GM20000 (cell line): ENCODE results near the gene SYNE1.
"Not testable (repeated sequence)": the region's sequence is repeated elsewhere in the genome, so short reads cannot be mapped to it uniquely, and the experiment has no call there.

Experiments
- DNase-seq: peaks from one replicate; pipeline ENCODE4 v3.0.0; 2012; ENCODE audit warnings: low spot score
- CTCF ChIP-seq: IDR thresholded peaks from 2 replicates; pipeline ENCODE4 v1.5.1; 2012; ENCODE audit warnings: mild to moderate bottlenecking, control low read depth; ENCODE audit errors: extremely low read depth, missing control alignments

The SYNE1 gene

GRCh38 chr6:152348116-152348515, 289.0 kb downstream of the SYNE1 start:
- no peak for DNase-seq
- no peak for TF ChIP-seq CTCF

DNA sequence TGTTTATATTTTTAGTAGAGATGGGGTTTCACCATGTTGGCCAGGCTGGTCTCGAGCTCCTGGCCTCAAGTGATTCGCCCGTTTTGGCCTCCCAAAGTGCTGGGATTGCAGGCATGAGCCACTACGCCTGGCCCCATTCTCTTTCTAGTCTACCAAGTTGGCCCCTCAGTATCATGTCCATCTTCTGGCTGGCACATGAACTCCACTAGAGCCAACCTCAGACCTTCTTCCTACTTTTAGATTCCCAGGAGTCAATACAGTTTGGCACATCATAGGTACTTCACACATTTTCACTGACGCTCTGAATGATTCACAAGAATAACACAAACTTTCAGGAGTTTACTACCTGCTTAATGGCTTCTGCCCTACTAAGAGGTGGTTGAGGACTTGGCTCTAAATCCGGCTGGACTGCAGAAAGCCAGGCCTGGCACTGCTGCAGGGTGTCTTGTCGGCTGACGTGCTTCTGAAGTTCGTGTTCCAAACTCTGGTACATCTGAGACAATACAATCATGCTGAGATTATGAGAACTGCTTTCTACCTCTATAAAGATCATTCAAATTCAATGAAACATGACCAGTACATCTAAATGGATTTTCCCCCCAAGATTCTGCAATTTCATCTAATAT, 293.3 kb downstream of the SYNE1 start:
- no peak for TF ChIP-seq CTCF
- no peak for DNase-seq

DNA sequence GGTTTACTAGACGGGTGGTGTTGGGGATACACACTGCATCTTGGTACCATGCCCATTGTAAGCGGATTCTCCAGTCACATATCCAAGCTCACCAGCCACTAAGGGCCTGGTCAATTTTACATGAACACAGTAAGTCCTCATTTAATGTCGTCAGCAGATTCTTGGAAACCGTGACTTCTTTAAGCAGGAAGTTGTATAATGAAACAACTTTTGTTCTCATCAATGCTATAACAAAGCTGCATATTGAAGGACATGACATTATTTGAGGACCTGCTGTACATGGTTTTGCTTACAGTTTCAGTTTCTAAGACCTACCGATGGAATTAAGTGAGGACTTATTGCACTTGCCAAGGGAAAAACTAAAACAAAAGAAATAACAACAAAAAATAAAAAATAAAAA, 295.6 kb downstream of the SYNE1 start:
- no peak for DNase-seq
- no peak for TF ChIP-seq CTCF

DNA sequence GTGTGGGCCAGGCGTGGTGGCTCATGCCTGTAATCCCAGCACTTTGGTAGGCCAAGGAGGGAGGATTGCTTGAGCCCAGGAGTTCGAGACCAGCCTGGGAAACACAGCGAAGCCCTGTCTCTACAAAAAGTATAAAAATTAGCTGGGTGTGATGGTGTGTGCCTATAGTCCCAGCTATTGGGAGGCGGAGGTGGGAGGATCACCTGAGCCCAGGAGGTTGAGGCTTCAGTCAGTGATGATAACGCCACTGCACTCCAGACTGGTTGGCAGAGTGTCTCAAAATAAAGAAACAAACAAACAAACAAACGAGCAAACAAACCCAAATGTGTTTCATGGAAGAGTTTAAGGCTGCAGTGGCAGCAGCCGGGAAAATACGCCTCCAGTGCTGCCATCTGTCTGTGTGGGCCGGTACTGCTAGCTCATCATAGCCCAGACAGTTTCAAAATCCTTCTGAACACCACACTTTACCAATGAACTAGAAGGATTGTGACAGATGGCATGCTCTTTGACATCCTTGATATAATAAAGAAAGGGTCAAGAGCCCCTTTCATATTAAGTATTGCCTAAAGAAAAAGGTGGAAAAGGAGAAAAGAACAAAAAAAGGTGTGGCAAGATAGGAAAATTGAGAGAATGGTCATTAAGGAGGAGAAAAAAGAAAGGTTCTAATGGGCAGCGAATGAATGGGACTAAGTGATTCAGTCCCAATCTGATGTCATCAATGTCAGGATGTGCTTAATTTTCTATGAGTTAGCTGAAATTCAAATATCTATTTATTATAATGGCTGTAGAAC, 298.6 kb downstream of the SYNE1 start:
- TF ChIP-seq CTCF = peak; percentile 95
- DNase-seq = peak; percentile 52

- TF ChIP-seq CTCF = no peak
- DNase-seq = no peak
Observed at GRCh38 chr6:152334555-152334954, 302.6 kb downstream of the SYNE1 start.

- no peak for TF ChIP-seq CTCF
- no peak for DNase-seq
Observed at GRCh38 chr6:152330961-152331360, 306.2 kb downstream of the SYNE1 start.

DNA sequence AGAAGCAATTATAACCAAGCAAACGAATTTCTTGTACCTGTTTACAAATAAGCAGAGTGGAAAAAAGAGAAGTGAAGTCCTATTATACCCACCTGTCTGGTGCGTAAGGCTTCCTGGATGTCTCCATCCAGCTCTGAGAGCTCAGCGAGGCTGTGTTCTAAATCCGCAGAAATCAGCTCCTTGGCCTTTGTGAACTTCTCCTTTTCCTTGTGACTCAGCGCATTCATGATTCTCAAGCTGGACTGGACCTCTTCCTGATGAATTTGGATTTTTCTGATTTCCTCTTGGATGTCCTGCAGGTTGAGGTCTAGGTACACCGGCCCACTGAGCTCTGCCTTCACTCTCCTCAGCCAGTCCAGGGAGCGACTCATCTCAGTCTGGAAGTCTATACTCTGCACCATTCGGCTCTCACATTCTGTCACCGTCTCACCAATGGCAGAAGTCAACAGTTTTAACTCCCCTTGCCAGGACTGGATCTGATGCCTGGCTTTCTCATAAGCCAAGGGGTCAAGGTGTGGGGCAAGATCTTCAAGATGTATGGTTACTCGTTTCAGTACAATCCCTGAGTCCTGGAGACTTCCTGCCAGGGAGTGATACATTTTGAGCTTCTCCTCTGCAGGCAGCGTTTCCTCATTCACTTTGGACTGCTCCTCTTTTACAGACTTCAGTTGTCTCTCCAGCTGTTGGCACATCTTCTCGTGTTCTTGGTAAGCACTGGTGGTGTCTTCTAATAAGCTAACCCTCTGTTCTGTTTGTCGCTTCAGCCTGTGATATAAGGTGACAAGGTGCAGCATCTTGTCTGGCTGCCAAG, 307.3 kb downstream of the SYNE1 start:
- TF ChIP-seq CTCF = no peak
- DNase-seq = no peak

GRCh38 chr6:152328200-152328599, 309.0 kb downstream of the SYNE1 start:
- DNase-seq = not testable (repeated sequence)
